Measurements from ENCODE around the gene AK9. TPM values are rescaled to one million over a fixed set of nuclear protein-coding genes. Genes with fewer than 3 reads are reported as not detected.

The AK9 gene
- total RNA-seq, 4 donors from 2014 or later = 8.4 to 15.0 (median 10.6) TPM

- 84% methylated on average over 2 of the region's 2 CpGs for WGBS
- DNase-seq (ENCODE audit: extremely low spot score) = no peak
- Histone ChIP-seq H3K4me1 (no peaks in the 10 kb centered on the region), H3K27me3 (no peaks in the 10 kb centered on the region), H3K27ac (replicated peaks in 1 of 4) (no peak overlapping the region), H3K4me3 (no peak overlapping the region), H3K9me3 (peaks cover 0 to 11% (median 0%) of the 10 kb centered on the region in 4 donors), H3K36me3 (peaks cover 0 to 9% (median 2%) of the 10 kb centered on the region in 4 donors)
- intact Hi-C loops (cut with DNase I) = no loop called here
- TF ChIP-seq CTCF (IDR thresholded peaks at IDR 0.05) (no peak), POLR2AphosphoS5 (IDR thresholded peaks at IDR 0.05) (no peak), POLR2A (IDR thresholded peaks at IDR 0.05; ENCODE audit: low read depth) (no peak), EP300 (IDR thresholded peaks at IDR 0.05) (no peak)
These were observed 64.7 kb downstream of the AK9 start for GRCh38 chr6:109626311-109626710.

DNA sequence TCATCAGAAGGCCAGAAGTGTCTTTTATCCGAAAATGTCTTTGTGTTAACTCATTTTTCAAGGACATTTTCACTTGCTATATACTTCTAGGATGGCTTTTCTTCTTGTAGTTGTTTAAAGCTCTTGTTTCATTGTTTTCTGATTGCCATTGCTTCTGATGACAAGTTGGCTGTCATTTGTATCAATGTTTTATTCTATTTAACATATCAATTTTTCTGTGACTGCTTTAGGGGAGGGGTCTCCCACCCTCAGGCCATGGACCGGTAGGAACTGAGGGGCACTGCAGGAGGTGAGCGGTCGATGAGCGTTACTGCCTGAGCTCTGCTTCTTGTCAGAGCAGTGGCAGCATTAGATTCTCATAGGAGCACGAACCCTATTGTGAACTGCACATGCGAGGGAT, 65.8 kb downstream of the AK9 start:
- no peak for DNase-seq (ENCODE audit: extremely low spot score)
- no peak overlapping the region for H3K27ac ChIP-seq (replicated peaks in 1 of 4)
- H3K9me3 ChIP-seq = peaks cover 0 to 11% (median 0%) of the 10 kb centered on the region in 4 donors
- 87% methylated on average over 7 of the region's 7 CpGs for WGBS
- intact Hi-C loops (cut with DNase I) = no loop called here
- H3K4me3 ChIP-seq = no peak overlapping the region
- peaks cover 0 to 2% (median 0%) of the 10 kb centered on the region in 4 donors for H3K36me3 ChIP-seq
- TF ChIP-seq EP300 (IDR thresholded peaks at IDR 0.05) (no peak), POLR2AphosphoS5 (IDR thresholded peaks at IDR 0.05) (no peak), CTCF (IDR thresholded peaks at IDR 0.05) (no peak), POLR2A (IDR thresholded peaks at IDR 0.05; ENCODE audit: low read depth) (no peak)
- no peaks in the 10 kb centered on the region for H3K4me1 ChIP-seq
- H3K27me3 ChIP-seq = no peaks in the 10 kb centered on the region

- Histone ChIP-seq H3K36me3 (no peaks in the 10 kb centered on the region), H3K4me1 (no peaks in the 10 kb centered on the region), H3K4me3 (no peak overlapping the region), H3K27ac (replicated peaks in 1 of 4) (no peak overlapping the region), H3K27me3 (no peaks in the 10 kb centered on the region), H3K9me3 (peaks cover 0 to 11% (median 0%) of the 10 kb centered on the region in 4 donors)
- intact Hi-C loops (cut with DNase I) = no loop called here
- TF ChIP-seq EP300 (IDR thresholded peaks at IDR 0.05) (no peak), CTCF (IDR thresholded peaks at IDR 0.05) (no peak), POLR2A (IDR thresholded peaks at IDR 0.05; ENCODE audit: low read depth) (no peak)
- DNase-seq (ENCODE audit: extremely low spot score) = no peak
- WGBS = 57% methylated on average over 3 of the region's 3 CpGs
These were observed 67.7 kb downstream of the AK9 start for GRCh38 chr6:109623288-109623687.

- DNase-seq (ENCODE audit: extremely low spot score) = no peak
- intact Hi-C loops (cut with DNase I) = no loop called here
- 32% methylated on average over 1 of the region's 1 CpG for WGBS
- Histone ChIP-seq H3K4me3 (no peak overlapping the region), H3K36me3 (peaks cover 0 to 10% (median 8%) of the 10 kb centered on the region in 4 donors), H3K27me3 (no peaks in the 10 kb centered on the region), H3K4me1 (no peaks in the 10 kb centered on the region), H3K9me3 (no peaks in the 10 kb centered on the region), H3K27ac (replicated peaks in 1 of 4) (no peak overlapping the region)
- TF ChIP-seq POLR2A (IDR thresholded peaks at IDR 0.05; ENCODE audit: low read depth) = no peak
- TF ChIP-seq POLR2AphosphoS5 (IDR thresholded peaks at IDR 0.05) = no peak
- TF ChIP-seq CTCF (IDR thresholded peaks at IDR 0.05) = no peak
- TF ChIP-seq EP300 (IDR thresholded peaks at IDR 0.05) = no peak
These were observed 78.7 kb downstream of the AK9 start for GRCh38 chr6:109612268-109612667.

GRCh38 chr6:109611502-109611901, 79.5 kb downstream of the AK9 start:
- Histone ChIP-seq H3K4me1 (no peaks in the 10 kb centered on the region), H3K27me3 (no peaks in the 10 kb centered on the region), H3K4me3 (no peak overlapping the region), H3K9me3 (no peaks in the 10 kb centered on the region), H3K36me3 (peaks cover 0 to 12% (median 11%) of the 10 kb centered on the region in 4 donors), H3K27ac (replicated peaks in 1 of 4) (no peak overlapping the region)
- no peak for DNase-seq (ENCODE audit: extremely low spot score)
- 93% methylated on average over 1 of the region's 1 CpG for WGBS
- intact Hi-C loops (cut with DNase I) = no loop called here
- TF ChIP-seq EP300 (IDR thresholded peaks at IDR 0.05) (no peak), POLR2AphosphoS5 (IDR thresholded peaks at IDR 0.05) (no peak), POLR2A (IDR thresholded peaks at IDR 0.05; ENCODE audit: low read depth) (no peak), CTCF (IDR thresholded peaks at IDR 0.05) (no peak)
